GM23248 (cell line): ENCODE measurements around the gene LAG3. TPM values are rescaled to one million over a fixed set of nuclear protein-coding genes. Genes with fewer than 3 reads are reported as not detected.
A peak's percentile ranks its signal among the peaks of the same experiment; 100 is the strongest.

ENCODE experiments used
- DNase-seq: peaks from one replicate; pipeline ENCODE4 v3.0.0-alpha.2; 2015
- H2AFZ ChIP-seq: fragments of 200-600 bp; sonication (generic); 2 replicates; pipeline ENCODE4 v1.6.1; 2016; ENCODE audit warnings: antibody characterized with exemption
- H3F3A ChIP-seq: fragments of 200-600 bp; sonication (generic); 2 replicates; pipeline ENCODE4 v1.6.1; 2016; ENCODE audit warnings: mild to moderate bottlenecking, antibody characterized with exemption, mixed run types; ENCODE audit not compliant: insufficient read depth
- H3K27ac ChIP-seq: fragments of 200-600 bp; sonication (generic); 2 replicates; pipeline ENCODE4 v1.5.1; 2016; ENCODE audit warnings: mild to moderate bottlenecking
- H3K27me3 ChIP-seq: fragments of 200-600 bp; sonication (generic); replicated peaks from 2 replicates; pipeline ENCODE4 v1.6.1; 2016; ENCODE audit warnings: mild to moderate bottlenecking; ENCODE audit not compliant: insufficient read depth
- H3K36me3 ChIP-seq: fragments of 200-600 bp; sonication (generic); 2 replicates; pipeline ENCODE4 v1.6.1; 2016; ENCODE audit warnings: low read depth, mild to moderate bottlenecking
- H3K4me1 ChIP-seq: fragments of 200-600 bp; sonication (generic); 2 replicates; pipeline ENCODE4 v1.6.1; 2016; ENCODE audit warnings: mild to moderate bottlenecking; ENCODE audit not compliant: insufficient read depth
- H3K4me2 ChIP-seq: fragments of 200-600 bp; sonication (generic); one replicate; pipeline ENCODE4 v1.6.1; 2016; ENCODE audit warnings: mild to moderate bottlenecking; ENCODE audit not compliant: unreplicated experiment
- H3K4me3 ChIP-seq: fragments of 200-600 bp; sonication (generic); 2 replicates; pipeline ENCODE4 v1.5.1; 2016; ENCODE audit warnings: mild to moderate bottlenecking
- H3K79me2 ChIP-seq: fragments of 200-600 bp; sonication (generic); 2 replicates; pipeline ENCODE4 v1.6.1; 2016; ENCODE audit warnings: mild to moderate bottlenecking; ENCODE audit not compliant: insufficient read depth
- H3K9ac ChIP-seq: fragments of 200-600 bp; sonication (generic); 2 replicates; pipeline ENCODE4 v1.6.1; 2016; ENCODE audit warnings: mild to moderate bottlenecking
- H3K9me2 ChIP-seq: fragments of 200-600 bp; sonication (generic); 2 replicates; pipeline ENCODE4 v1.6.1; 2016; ENCODE audit warnings: mixed run types, mild to moderate bottlenecking, moderate library complexity; ENCODE audit not compliant: insufficient read depth
- H3K9me3 ChIP-seq: fragments of 200-600 bp; sonication (generic); one replicate; pipeline ENCODE4 v1.6.1; 2017; ENCODE audit warnings: low read depth
- H4K20me1 ChIP-seq: fragments of 200-600 bp; sonication (generic); 2 replicates; pipeline ENCODE4 v1.6.0; 2016; ENCODE audit not compliant: insufficient read depth
- EZH2 ChIP-seq: fragments of 200-600 bp; sonication (generic); IDR thresholded peaks from 2 replicates; pipeline ENCODE4 v1.6.1; 2018; ENCODE audit warnings: antibody characterized with exemption, mild to moderate bottlenecking; ENCODE audit not compliant: insufficient read depth, poor library complexity, severe bottlenecking
- EZH2phosphoT487 ChIP-seq: fragments of 200-600 bp; sonication (generic); IDR thresholded peaks from 2 replicates; pipeline ENCODE4 v1.6.1; 2018; ENCODE audit warnings: antibody characterized with exemption, moderate library complexity, mild to moderate bottlenecking, low read depth; ENCODE audit not compliant: insufficient read depth
- whole genome bisulfite sequencing, 2 experiments: methylation state at CpG; one replicate each; pipeline ENCODE4 v1.1.6; 2015 to 2017; ENCODE audit warnings: low lambda C conversion rate in 2 of 2, low coverage in 1 of 2; ENCODE audit errors: missing lambda C conversion rate in 2 of 2; 5-methylcytosine and 5-hydroxymethylcytosine counted together
- in situ Hi-C: fragments of 300-500 bp; cut with MboI; formaldehyde crosslinking; loops from 2 replicates; pipeline ENCODE4 v1.15.0; 2020
- polyA plus RNA-seq: library from polyadenylated mRNA; unstranded; fragments of >200 nt; fragmentation: Nextera tagmentation; extraction: Ambion mirVana; gene quantifications from 2 replicates; pipeline ENCODE4 v1.2.1, GENCODE V29; 2016
- total RNA-seq: library from RNA; depleted of rRNA; stranded (reverse); fragments of >200 nt; shearing (Covaris generic); gene quantifications from 2 replicates; pipeline ENCODE4 v1.2.3, GENCODE V29; 2014; rRNA removed

The LAG3 gene
- not detected in 2 replicates for total RNA-seq
- 0.29 TPM in 1 of 2 replicates, not detected in the other for polyA plus RNA-seq

DNA sequence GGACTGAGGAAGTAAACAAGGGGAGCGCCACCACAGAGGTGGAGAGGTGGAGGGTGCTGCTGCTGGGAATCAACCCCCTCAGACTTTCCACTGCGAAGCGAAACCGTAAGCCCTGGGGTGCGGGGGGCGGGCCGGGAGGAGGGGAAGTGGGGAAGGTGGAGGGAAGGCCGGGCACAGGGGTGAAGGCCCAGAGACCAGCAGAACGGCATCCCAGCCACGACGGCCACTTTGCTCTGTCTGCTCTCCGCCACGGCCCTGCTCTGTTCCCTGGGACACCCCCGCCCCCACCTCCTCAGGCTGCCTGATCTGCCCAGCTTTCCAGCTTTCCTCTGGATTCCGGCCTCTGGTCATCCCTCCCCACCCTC, at the start of gene LAG3:
Gene LAG3 (plus strand): TSS at position 190 of the 365 bp plus-strand sequence. CDS start 333 bp downstream, outside the sequence.
- Histone ChIP-seq H2AFZ (no peak within 1 kb of the TSS), H3K27me3 (no peaks in the 10 kb centered on the region), H3K36me3 (peaks cover 7% of the 10 kb centered on the region; the same call in 1 of the 2 replicates), H3K9me3 (no peaks in the 10 kb centered on the region), H3K4me2 (no peak within 1 kb of the TSS), H3F3A (peaks cover 16% of the 10 kb centered on the region), H3K9me2 (no peaks in the 10 kb centered on the region), H3K4me1 (peaks cover 9% of the 10 kb centered on the region), H3K9ac (no peak within 1 kb of the TSS), H3K4me3 (no peak within 1 kb of the TSS), H4K20me1 (peaks cover 9% of the 10 kb centered on the region; the same call in 1 of the 2 replicates), H3K79me2 (peaks cover 28% of the 10 kb centered on the region), H3K27ac (no peak within 1 kb of the TSS)
- WGBS, 2 experiments: 61 to 80% methylated on average over 2 to 15 of the region's 15 CpGs
- no peak for DNase-seq
- in situ Hi-C loops: no loop called here
- no peak for TF ChIP-seq EZH2
- no peak for TF ChIP-seq EZH2phosphoT487

DNA sequence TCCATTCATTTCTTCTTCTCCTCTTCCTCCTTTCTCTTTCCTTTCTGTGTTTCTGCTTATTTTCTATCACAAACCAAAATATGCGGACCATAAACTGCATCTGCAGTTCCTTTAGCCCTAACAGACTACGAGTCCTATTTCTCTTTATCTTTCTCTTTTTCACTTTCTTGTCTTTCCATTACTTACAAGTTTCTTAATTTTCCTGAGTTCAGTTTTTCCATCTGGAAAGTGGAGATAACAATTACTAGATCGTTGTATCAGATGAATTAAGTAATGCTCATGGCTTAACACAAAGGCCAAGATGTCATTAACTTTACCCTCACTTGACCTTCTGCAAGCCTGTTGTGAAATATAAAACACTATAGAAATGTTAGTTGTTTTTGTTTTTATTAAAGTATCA, 49.5 kb upstream of the LAG3 start:
- Histone ChIP-seq H3K36me3 (no peaks in the 10 kb centered on the region; the same call in 1 of the 2 replicates), H3F3A (peaks cover 10% of the 10 kb centered on the region; the same call in 1 of the 2 replicates), H3K9me2 (no peaks in the 10 kb centered on the region), H3K27ac (peak overlapping the region; percentile 82), H3K9me3 (no peaks in the 10 kb centered on the region), H3K4me2 (peak overlapping the region; percentile 99), H3K4me3 (peak overlapping the region; percentile 79; the same call in 1 of the 2 replicates), H3K79me2 (peaks cover 24% of the 10 kb centered on the region), H4K20me1 (no peaks in the 10 kb centered on the region), H3K27me3 (no peaks in the 10 kb centered on the region), H3K4me1 (peaks cover 10% of the 10 kb centered on the region), H3K9ac (no peak overlapping the region), H2AFZ (peak overlapping the region; percentile 97)
- in situ Hi-C loops: no loop called here
- TF ChIP-seq EZH2phosphoT487 (no peak), EZH2 (no peak)
- 78 to 84% methylated on average over 3 of the region's 3 CpGs for WGBS, 2 experiments
- no peak for DNase-seq

DNA sequence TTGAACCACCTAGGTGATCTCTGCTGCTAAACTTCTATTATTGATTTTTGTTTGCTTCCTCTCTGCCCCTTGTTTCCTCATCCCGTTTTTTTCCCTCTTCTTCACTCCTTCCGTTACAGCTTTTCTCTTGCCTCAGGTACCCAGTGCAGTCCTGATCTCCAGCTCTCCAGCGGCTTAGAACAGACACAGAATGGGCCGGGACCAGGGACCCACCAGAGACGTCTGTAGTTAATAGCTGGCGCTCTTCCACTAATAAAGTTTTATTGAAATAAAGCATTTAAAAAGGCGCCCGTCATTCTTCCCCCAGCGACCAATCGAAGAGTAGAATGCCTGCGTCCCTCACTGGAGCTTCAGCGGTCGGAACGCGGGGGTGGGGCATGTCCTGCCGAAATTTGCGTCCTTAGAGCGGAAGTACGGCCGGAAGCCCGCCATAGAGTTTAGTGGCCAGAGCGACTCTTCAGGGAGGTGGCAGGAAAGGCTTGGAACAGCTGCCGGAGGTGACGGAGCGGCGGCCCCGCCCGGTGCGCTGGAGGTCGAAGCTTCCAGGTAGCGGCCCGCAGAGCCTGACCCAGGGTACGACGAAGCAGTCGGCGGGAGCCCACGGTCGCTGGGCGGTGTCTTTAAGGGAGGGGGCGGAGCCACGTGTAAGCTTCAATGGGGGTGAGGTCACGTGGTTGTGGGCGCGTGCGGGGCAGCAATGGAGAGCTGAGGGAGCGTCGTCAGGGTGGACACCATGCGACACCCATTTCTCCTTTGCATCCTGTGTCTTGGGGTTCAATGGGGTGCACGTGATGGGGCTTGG, 48.5 kb upstream of the LAG3 start, which contains the start of gene COPS7A:
Gene COPS7A (plus strand): TSS at position 440 of the 802 bp plus-strand sequence. CDS start 611 bp downstream, outside the sequence.
- Histone ChIP-seq H3K4me1 (peaks cover 10% of the 10 kb centered on the region), H3K4me2 (peak within 1 kb of the TSS; percentile 99), H3K4me3 (peak within 1 kb of the TSS; percentile 79), H4K20me1 (no peaks in the 10 kb centered on the region), H3K27ac (peak within 1 kb of the TSS; percentile 82), H3K9ac (peak within 1 kb of the TSS; percentile 80), H3K79me2 (peaks cover 24% of the 10 kb centered on the region), H3K9me3 (no peaks in the 10 kb centered on the region), H3F3A (peaks cover 10% of the 10 kb centered on the region; the same call in 1 of the 2 replicates), H3K36me3 (peaks cover 9% of the 10 kb centered on the region; the same call in 1 of the 2 replicates), H3K9me2 (no peaks in the 10 kb centered on the region), H3K27me3 (no peaks in the 10 kb centered on the region), H2AFZ (peak within 1 kb of the TSS; percentile 97)
- no peak for TF ChIP-seq EZH2
- no peak for TF ChIP-seq EZH2phosphoT487
- peak; percentile 98 for DNase-seq
- in situ Hi-C loops: no loop called here
- WGBS, 2 experiments: 1% methylated on average over 48 to 49 of the region's 49 CpGs

DNA sequence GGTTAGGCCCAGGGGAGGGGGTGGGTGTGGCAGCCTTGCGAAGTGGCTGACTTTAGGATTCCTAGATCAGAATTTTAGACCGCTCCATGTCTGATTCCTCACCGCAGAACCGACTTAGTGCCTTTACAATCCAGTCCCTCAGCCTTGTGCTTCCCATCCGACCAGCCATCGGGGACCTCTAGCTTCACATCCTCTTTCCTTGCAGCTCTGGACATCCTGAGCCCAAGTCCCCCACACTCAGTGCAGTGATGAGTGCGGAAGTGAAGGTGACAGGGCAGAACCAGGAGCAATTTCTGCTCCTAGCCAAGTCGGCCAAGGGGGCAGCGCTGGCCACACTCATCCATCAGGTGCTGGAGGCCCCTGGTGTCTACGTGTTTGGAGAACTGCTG, 47.9 kb upstream of the LAG3 start:
- Histone ChIP-seq H3K4me1 (peaks cover 10% of the 10 kb centered on the region), H3K27ac (peak overlapping the region; percentile 82), H3K36me3 (peaks cover 9% of the 10 kb centered on the region; the same call in 1 of the 2 replicates), H3K27me3 (no peaks in the 10 kb centered on the region), H3F3A (peaks cover 10% of the 10 kb centered on the region; the same call in 1 of the 2 replicates), H3K9me2 (no peaks in the 10 kb centered on the region), H3K4me3 (peak overlapping the region; percentile 79), H4K20me1 (no peaks in the 10 kb centered on the region), H3K9me3 (no peaks in the 10 kb centered on the region), H3K4me2 (peak overlapping the region; percentile 99), H3K9ac (peak overlapping the region; percentile 80), H3K79me2 (peaks cover 24% of the 10 kb centered on the region), H2AFZ (peak overlapping the region; percentile 97)
- TF ChIP-seq EZH2 (no peak), EZH2phosphoT487 (no peak)
- DNase-seq: peak; percentile 52
- WGBS, 2 experiments: 1 to 2% methylated on average over 10 of the region's 10 CpGs
- in situ Hi-C loops: no loop called here
